Activated CD8-positive, alpha-beta memory T cell treated with anti-CD3 and anti-CD28 coated beads for 36 hours (primary cell): ENCODE results near the gene RPS27. TPM values are rescaled to one million over a fixed set of nuclear protein-coding genes. Genes with fewer than 3 reads are reported as not detected.

Experiments used
- CTCF ChIA-PET: fragments of 350-600 bp; sonication (Branson Sonifier 250); formaldehyde crosslinking; loops from one replicate; lab custom pipeline; 2021; ENCODE audit warnings: antibody characterized with exemption; lab: Charles Lee
- POLR2A ChIA-PET: fragments of 350-600 bp; sonication (Branson Sonifier 250); formaldehyde crosslinking; loops from one replicate; lab custom pipeline; 2021; ENCODE audit warnings: antibody characterized with exemption; lab: Charles Lee
- total RNA-seq, 2 experiments: library from RNA; stranded (reverse); gene quantifications; one replicate each; pipeline ENCODE4 v1.2.3, GENCODE V29; 2021

The RPS27 gene
- total RNA-seq, 2 experiments from 2014 or later = 1,492 to 1,580 TPM

GRCh38 chr1:153957744-153958110 is 32.8 kb upstream of the RPS27 start:
- ChIA-PET POLR2A (interaction anchor here (0.8 to 3.6 kb wide), 5 partner anchors 9 to 33 kb away, joined by 3 to 22 read pairs (median 5); partner anchors contain the start of gene DENND4B), CTCF (interaction anchor here (0.6 to 2.1 kb wide), 5 partner anchors 10 to 297 kb away, joined by 3 to 8 read pairs (median 4); partner anchors contain the start of genes CREB3L4, DENND4B and RAB13)

- CTCF ChIA-PET = interaction anchor here (0.6 to 2.1 kb wide), 7 partner anchors 8 to 298 kb away, joined by 3 to 8 read pairs (median 4); partner anchors contain the start of genes CREB3L4, DENND4B, JTB and RAB13
- POLR2A ChIA-PET = interaction anchor here (0.6 to 3.6 kb wide), 5 partner anchors 8 to 229 kb away, joined by 3 to 22 read pairs (median 5); partner anchors contain the start of genes CREB3L4 and DENND4B
Measured at GRCh38 chr1:153958111-153958960, 32.2 kb upstream of the RPS27 start, which contains the start of gene CRTC2. CRTC2 (minus strand) TSS chr1:153958612; CDS start chr1:153958497, 115 bp downstream.

- ChIA-PET POLR2A (interaction anchor here (1.0 to 3.6 kb wide), 3 partner anchors 9 to 13 kb away, joined by 3 to 22 read pairs (median 8); partner anchors contain the start of genes CREB3L4 and DENND4B), CTCF (interaction anchor here (1.5 to 2.1 kb wide), 4 partner anchors 8 to 19 kb away, joined by 4 to 8 read pairs (median 6); partner anchors contain the start of genes CREB3L4, DENND4B and JTB)
Measured at GRCh38 chr1:153958961-153959260, 31.7 kb upstream of the RPS27 start.

GRCh38 chr1:153959454-153959853 is 31.1 kb upstream of the RPS27 start:
- ChIA-PET POLR2A (no interaction called here), CTCF (interaction anchor here (1.5 to 1.6 kb wide), 2 partner anchors 9 to 19 kb away, joined by 4 to 5 read pairs; partner anchors contain the start of gene JTB)

GRCh38 chr1:153960206-153960605 is 30.4 kb upstream of the RPS27 start:
- CTCF ChIA-PET = no interaction called here
- POLR2A ChIA-PET = no interaction called here

GRCh38 chr1:153961421-153961820 is 29.1 kb upstream of the RPS27 start:
- POLR2A ChIA-PET = no interaction called here
- CTCF ChIA-PET = no interaction called here

GRCh38 chr1:153962088-153963029 is 28.2 kb upstream of the RPS27 start:
- CTCF ChIA-PET = interaction anchor here (0.9 to 2.5 kb wide), 6 partner anchors 8 to 24 kb away, joined by 3 to 18 read pairs (median 4); partner anchors contain the start of genes DENND4B, JTB and RAB13
- POLR2A ChIA-PET = interaction anchor here (0.9 to 2.2 kb wide), 4 partner anchors 15 to 39 kb away, joined by 8 to 21 read pairs (median 9); partner anchors contain the start of genes DENND4B, GATAD2B, JTB and RPS27

- POLR2A ChIA-PET = interaction anchor here (0.6 to 2.2 kb wide), 10 partner anchors 9 to 328 kb away, joined by 3 to 21 read pairs (median 4); partner anchors contain the start of genes DENND4B, GATAD2B, JTB and RPS27
- CTCF ChIA-PET = interaction anchor here (0.9 to 2.5 kb wide), 6 partner anchors 9 to 23 kb away, joined by 3 to 18 read pairs (median 4); partner anchors contain the start of genes DENND4B, JTB and RAB13
Measured at GRCh38 chr1:153963030-153963849, 27.3 kb upstream of the RPS27 start, which contains the start of gene SLC39A1. SLC39A1 (minus strand) TSS chr1:153963537; CDS start chr1:153962715, 822 bp downstream.

GRCh38 chr1:153963850-153964331 is 26.7 kb upstream of the RPS27 start:
- ChIA-PET CTCF (interaction anchor here (0.9 to 2.5 kb wide), 4 partner anchors 12 to 22 kb away, joined by 4 to 18 read pairs (median 8); partner anchors contain the start of genes DENND4B, JTB and RAB13), POLR2A (interaction anchor here (0.6 to 2.2 kb wide), 5 partner anchors 8 to 160 kb away, joined by 4 to 21 read pairs (median 5); partner anchors contain the start of genes DENND4B and RPS27)

GRCh38 chr1:153967107-153967999 is 23.2 kb upstream of the RPS27 start, which contains the start of gene CREB3L4:
CREB3L4 (plus strand) TSS chr1:153967902; CDS start chr1:153968526, 624 bp downstream.
- ChIA-PET POLR2A (interaction anchor here (0.6 to 3.8 kb wide), 10 partner anchors 9 to 334 kb away, joined by 3 to 37 read pairs (median 6); partner anchors contain the start of genes CHTOP, CRTC2, DENND4B and JTB), CTCF (interaction anchor here (0.8 to 4.1 kb wide), 11 partner anchors 9 to 289 kb away, joined by 3 to 31 read pairs (median 5); partner anchors contain the start of genes CRTC2, DENND4B, JTB and NPR1)

GRCh38 chr1:153968000-153968363 is 22.6 kb upstream of the RPS27 start:
- POLR2A ChIA-PET = interaction anchor here (0.8 to 3.8 kb wide), 7 partner anchors 9 to 334 kb away, joined by 3 to 37 read pairs (median 4); partner anchors contain the start of genes CHTOP, CRTC2, DENND4B and JTB
- CTCF ChIA-PET = interaction anchor here (1.0 to 4.1 kb wide), 8 partner anchors 10 to 290 kb away, joined by 3 to 31 read pairs (median 8); partner anchors contain the start of genes CRTC2, DENND4B, JTB and NPR1

GRCh38 chr1:153968408-153968807 is 22.2 kb upstream of the RPS27 start:
- POLR2A ChIA-PET = interaction anchor here (0.8 to 3.8 kb wide), 4 partner anchors 8 to 334 kb away, joined by 3 to 37 read pairs (median 13); partner anchors contain the start of genes CHTOP, DENND4B, JTB and RPS27
- CTCF ChIA-PET = interaction anchor here (2.8 to 4.1 kb wide), 3 partner anchors 9 to 21 kb away, joined by 17 to 31 read pairs (median 21); partner anchors contain the start of genes DENND4B, JTB and RAB13

- POLR2A ChIA-PET = interaction anchor here (0.8 to 1.0 kb wide), 2 partner anchors 23 to 335 kb away, joined by 3 read pairs; partner anchors contain the start of genes CHTOP and DENND4B
Measured at GRCh38 chr1:153968972-153969371, 21.6 kb upstream of the RPS27 start.

GRCh38 chr1:153970346-153970745 is 20.2 kb upstream of the RPS27 start:
- ChIA-PET POLR2A (no interaction called here), CTCF (interaction anchor here (0.7 to 1.0 kb wide), 2 partner anchors 24 to 384 kb away, joined by 3 to 6 read pairs; no protein-coding TSS in a partner anchor)

More at GRCh38 chr1:153968972-153969371, 21.6 kb upstream of the RPS27 start:
- CTCF ChIA-PET = interaction anchor here (4.1 kb wide), 2 partner anchors 18 to 22 kb away, joined by 17 to 31 read pairs; partner anchors contain the start of genes DENND4B and RAB13

GRCh38 chr1:153973071-153973470 is 17.5 kb upstream of the RPS27 start:
- CTCF ChIA-PET = interaction anchor here (0.6 to 2.2 kb wide), 3 partner anchors 14 to 26 kb away, joined by 3 to 5 read pairs (median 4); partner anchors contain the start of genes DENND4B and RAB13

More at GRCh38 chr1:153973071-153973470, 17.5 kb upstream of the RPS27 start:
- POLR2A ChIA-PET = no interaction called here
